IMR-90 (cell line): ENCODE measurements around the gene MMD. TPM values are rescaled to one million over a fixed set of nuclear protein-coding genes. Genes with fewer than 3 reads are reported as not detected.

Experiments used
- ATAC-seq: fragments of 200-7000 bp; cut with Tn5 transposase; 2 replicates; pipeline ENCODE4 v1.9.1; 2020; ENCODE audit warnings: low read depth, mild to moderate bottlenecking, moderate library complexity
- BruUV-seq: library from RNA; stranded (reverse); fragments of 400-500 nt; replicated peaks from 2 replicates; lab custom pipeline; 2021; lab: Mats Ljungman, UMichigan
- CTCF ChIA-PET: fragments of 300-600 bp; formaldehyde crosslinking; extraction: SDS; loops from one replicate; lab custom pipeline; 2021; ENCODE audit warnings: antibody characterized with exemption; lab: Yijun Ruan, JAX
- POLR2A ChIA-PET: fragments of 300-600 bp; sonication (Branson Sonifier 250); formaldehyde crosslinking; loops from one replicate; lab custom pipeline; 2022; ENCODE audit warnings: antibody characterized with exemption; ENCODE audit not compliant: unreplicated experiment; lab: Charles Lee
- DNase-seq: peaks from one replicate; pipeline ENCODE4 v3.0.0; 2013
- H2AFZ ChIP-seq: replicated peaks from 2 replicates; pipeline ENCODE3; 2013; ENCODE audit warnings: low read length, mild to moderate bottlenecking; ENCODE audit not compliant: poor library complexity
- H2AK5ac ChIP-seq: 2 replicates; pipeline ENCODE4 v1.6.1; 2013; ENCODE audit warnings: low read depth, low read length, inconsistent platforms
- H2AK9ac ChIP-seq: replicated peaks from 2 replicates; pipeline ENCODE3; 2013; ENCODE audit warnings: mild to moderate bottlenecking, low read depth, low read length, moderate library complexity; ENCODE audit not compliant: poor library complexity
- H2BK120ac ChIP-seq: 2 replicates; pipeline ENCODE4 v1.6.1; 2013; ENCODE audit warnings: low read depth, low read length, inconsistent platforms
- H2BK15ac ChIP-seq: 3 replicates; pipeline ENCODE4 v1.6.1; 2013; ENCODE audit warnings: low read depth, low read length, inconsistent platforms
- H2BK20ac ChIP-seq: 2 replicates; pipeline ENCODE4 v1.6.1; 2013; ENCODE audit warnings: low read depth, mild to moderate bottlenecking, inconsistent platforms, low read length, moderate library complexity
- H2BK5ac ChIP-seq: 2 replicates; pipeline ENCODE4 v1.6.1; 2013; ENCODE audit warnings: mild to moderate bottlenecking, low read depth, low read length, inconsistent platforms; ENCODE audit not compliant: poor library complexity, severe bottlenecking
- H3K14ac ChIP-seq: replicated peaks from 2 replicates; pipeline ENCODE4 v1.6.1; 2013; ENCODE audit warnings: low read depth, low read length, inconsistent platforms
- H3K18ac ChIP-seq: 2 replicates; pipeline ENCODE4 v1.6.1; 2013; ENCODE audit warnings: low read depth, low read length, control low read depth
- H3K23ac ChIP-seq: 2 replicates; pipeline ENCODE4 v1.6.1; 2013; ENCODE audit warnings: low read depth, low read length, inconsistent platforms
- H3K27ac ChIP-seq: 2 replicates; pipeline ENCODE4 v1.5.1; 2013; ENCODE audit warnings: mild to moderate bottlenecking, control low read depth, low read length; ENCODE audit not compliant: insufficient read depth
- H3K27me3 ChIP-seq: 2 replicates; pipeline ENCODE4 v1.6.1; 2013; ENCODE audit warnings: low read length; ENCODE audit not compliant: control insufficient read depth, insufficient read depth
- H3K36me3 ChIP-seq: 2 replicates; pipeline ENCODE4 v1.6.1; 2013; ENCODE audit warnings: low read length, mixed read lengths; ENCODE audit not compliant: control insufficient read depth, insufficient read depth
- H3K4ac ChIP-seq: 2 replicates; pipeline ENCODE4 v1.6.1; 2013; ENCODE audit warnings: low read depth, low read length, inconsistent platforms
- H3K4me1 ChIP-seq: 2 replicates; pipeline ENCODE4 v1.6.1; 2013; ENCODE audit warnings: low read length, mixed read lengths; ENCODE audit not compliant: control insufficient read depth, insufficient read depth
- H3K4me2 ChIP-seq: 2 replicates; pipeline ENCODE4 v1.6.1; 2013; ENCODE audit warnings: low read depth, mild to moderate bottlenecking, control low read depth, low read length, moderate library complexity
- H3K4me3 ChIP-seq: 2 replicates; pipeline ENCODE4 v1.5.1; 2013; ENCODE audit warnings: low read depth, mild to moderate bottlenecking, control low read depth, low read length, moderate library complexity; ENCODE audit not compliant: insufficient read depth
- H3K56ac ChIP-seq: 2 replicates; pipeline ENCODE4 v1.6.1; 2013; ENCODE audit warnings: low read length, inconsistent platforms; ENCODE audit not compliant: insufficient read depth; ENCODE audit errors: extremely low read depth
- H3K79me1 ChIP-seq, 2 experiments: 2 replicates each; pipeline ENCODE4 v1.6.1; 2013; ENCODE audit warnings: low read length in 2 of 2, inconsistent platforms in 1 of 2, low read depth in 1 of 2
- H3K9ac ChIP-seq: 2 replicates; pipeline ENCODE4 v1.6.1; 2013; ENCODE audit warnings: low read depth, low read length, control low read depth
- H3K9me1 ChIP-seq: 2 replicates; pipeline ENCODE4 v1.6.1; 2013; ENCODE audit warnings: low read length, inconsistent platforms; ENCODE audit not compliant: insufficient read depth
- H3K9me3 ChIP-seq: 2 replicates; pipeline ENCODE4 v1.6.1; 2013; ENCODE audit warnings: low read length; ENCODE audit not compliant: control insufficient read depth, insufficient read depth
- H4K20me1 ChIP-seq: 2 replicates; pipeline ENCODE4 v1.6.1; 2013; ENCODE audit warnings: low read length, inconsistent platforms; ENCODE audit not compliant: insufficient read depth
- H4K5ac ChIP-seq: 2 replicates; pipeline ENCODE4 v1.6.1; 2013; ENCODE audit warnings: mild to moderate bottlenecking, low read depth, low read length, control low read depth
- H4K8ac ChIP-seq, 2 experiments: 2 replicates each; pipeline ENCODE4 v1.6.1; 2013; ENCODE audit warnings: low read depth in 2 of 2, low read length in 2 of 2, control low read depth in 1 of 2, inconsistent platforms in 1 of 2
- H4K91ac ChIP-seq: 2 replicates; pipeline ENCODE4 v1.6.1; 2013; ENCODE audit warnings: low read depth, low read length, inconsistent platforms; ENCODE audit not compliant: insufficient read depth
- BHLHE40 ChIP-seq: fragments of 150-350 bp; IDR thresholded peaks from 2 replicates; pipeline ENCODE4 v1.6.1; 2016; ENCODE audit warnings: mild to moderate bottlenecking, low read depth, low read length
- CEBPB ChIP-seq: IDR thresholded peaks from 2 replicates; pipeline ENCODE4 v1.6.1; 2012; ENCODE audit warnings: low read depth, low read length, improper control_type of control experiment
- CHD1 ChIP-seq: IDR thresholded peaks from 2 replicates; pipeline ENCODE4 v1.6.1; 2012; ENCODE audit warnings: low read depth, low read length, improper control_type of control experiment
- MAFK ChIP-seq: IDR thresholded peaks from 2 replicates; pipeline ENCODE4 v1.6.1; 2012; ENCODE audit warnings: low read depth, low read length, improper control_type of control experiment
- MXI1 ChIP-seq: IDR thresholded peaks from 2 replicates; pipeline ENCODE4 v1.6.1; 2012; ENCODE audit warnings: low read depth, mild to moderate bottlenecking, low read length, moderate library complexity, borderline replicate concordance
- NFE2L2 ChIP-seq: fragments of 150-350 bp; IDR thresholded peaks from 2 replicates; pipeline ENCODE4 v1.6.1; 2016; ENCODE audit warnings: low read depth, mild to moderate bottlenecking, low read length
- POLR2A ChIP-seq: IDR thresholded peaks from 2 replicates; pipeline ENCODE4 v1.6.1; 2012; ENCODE audit warnings: mild to moderate bottlenecking, low read depth, low read length
- RAD21 ChIP-seq: IDR thresholded peaks from 2 replicates; pipeline ENCODE4 v1.6.1; 2012; ENCODE audit warnings: low read length, improper control_type of control experiment
- RCOR1 ChIP-seq: IDR thresholded peaks from 2 replicates; pipeline ENCODE4 v1.6.1; 2012; ENCODE audit warnings: mild to moderate bottlenecking, low read length, improper control_type of control experiment; ENCODE audit not compliant: insufficient replicate concordance
- RFX5 ChIP-seq: IDR thresholded peaks from 2 replicates; pipeline ENCODE4 v1.8.0; 2012; ENCODE audit warnings: low read depth, mild to moderate bottlenecking, low read length, moderate library complexity
- SMC3 ChIP-seq: fragments of 150-350 bp; IDR thresholded peaks from 2 replicates; pipeline ENCODE4 v1.6.1; 2016; ENCODE audit warnings: low read depth, mild to moderate bottlenecking, antibody characterized with exemption, low read length, moderate library complexity
- dilution Hi-C: fragments of 300-500 bp; cut with HindIII; formaldehyde crosslinking; loops from one replicate; pipeline ENCODE4 v1.14.3; 2018; ENCODE audit warnings: low sequenced_read_pairs; ENCODE audit not compliant: unreplicated experiment
- in situ Hi-C: fragments of 300-500 bp; cut with MboI; formaldehyde crosslinking; loops from 3 replicates; pipeline ENCODE4 v1.14.3; 2019; ENCODE audit warnings: low sequenced_read_pairs, inconsistent platforms, mixed read lengths
- intact Hi-C: fragments of 100-400 bp; cut with micrococcal nuclease; formaldehyde crosslinking; loops from 2 replicates; pipeline ENCODE4 v1.10.0; 2022
- polyA plus RNA-seq, 3 experiments: library from polyadenylated mRNA; depleted of rRNA; stranded (reverse); fragments of >200 nt; gene quantifications; 2 replicates each; pipeline ENCODE4 v1.2.3, GENCODE V29; 2012; ENCODE audit warnings: low replicate concordance in 1 of 3
- total RNA-seq: library from RNA; depleted of rRNA; stranded (reverse); fragments of >200 nt; gene quantifications from 2 replicates; pipeline ENCODE4 v1.2.3, GENCODE V29; 2012
- TF ChIP-seq, protein P1 (sequence below): conservative IDR thresholded peaks from 2 replicates; pipeline ENCODE4 v1.5.1; 2012; ENCODE audit warnings: mild to moderate bottlenecking, low read depth, low read length, improper control_type of control experiment
- TF ChIP-seq, protein P2 (sequence below): fragments of 150-350 bp; IDR thresholded peaks from 2 replicates; pipeline ENCODE4 v1.6.1; 2017; ENCODE audit warnings: mild to moderate bottlenecking, antibody characterized with exemption, low read length, low read depth

MMD gene
- total and polyA plus RNA-seq, 2 of the 4 experiments (the other 2 are of a cell fraction) = 6.3 to 7.0 TPM

DNA sequence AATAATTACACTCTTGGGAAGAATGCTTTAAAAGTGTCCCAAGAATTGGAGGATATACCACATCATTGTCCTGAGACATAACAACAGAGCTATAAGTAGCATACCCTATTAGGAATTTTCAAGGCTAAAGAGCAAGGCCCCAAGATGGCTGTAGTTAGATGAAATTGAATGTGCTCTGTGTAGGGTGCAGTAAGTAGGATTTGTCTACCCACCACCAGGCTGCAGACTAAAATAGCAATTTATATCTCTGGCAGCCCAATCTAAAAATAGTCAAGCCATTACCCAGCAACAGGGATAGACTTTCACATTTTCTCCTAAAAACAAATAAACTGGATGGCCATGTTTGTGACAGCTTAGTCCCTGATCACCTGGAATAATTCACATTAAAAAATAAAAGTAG is 5.6 kb downstream of the MMD start:
- POLR2A ChIA-PET = no interaction called here
- Histone ChIP-seq H4K91ac (no peak overlapping the region), H2AK9ac (no peak overlapping the region), H3K4me1 (peaks cover 3% of the 10 kb centered on the region), H3K36me3 (peaks cover 16% of the 10 kb centered on the region), H3K9ac (no peak overlapping the region), H3K14ac (no peak overlapping the region), H3K18ac (no peak overlapping the region), H3K56ac (no peak overlapping the region), H3K9me1 (peaks cover 3% of the 10 kb centered on the region; the same call in 1 of the 2 replicates), H3K27me3 (no peaks in the 10 kb centered on the region), H3K4ac (no peak overlapping the region), H4K5ac (no peak overlapping the region), H2AK5ac (no peak overlapping the region), H2AFZ (no peak overlapping the region), H3K27ac (no peak overlapping the region), H3K4me2 (no peak overlapping the region), H3K79me1 (peaks cover 32 to 48% of the 10 kb centered on the region in 2 experiments), H2BK5ac (no peak overlapping the region), H2BK15ac (no peak overlapping the region), H3K9me3 (no peaks in the 10 kb centered on the region), H4K8ac (no peak overlapping the region), H2BK120ac (no peak overlapping the region), H3K4me3 (no peak overlapping the region), H2BK20ac (no peak overlapping the region), H3K23ac (no peak overlapping the region), H4K20me1 (0 out of 2 replicates have a peak, but pooled peaks cover 3% of the 10 kb centered on the region)
- ATAC-seq = no peak
- intact Hi-C loops = no loop called here
- no peak for DNase-seq
- dilution Hi-C loops = no loop called here
- in situ Hi-C loops = no loop called here
- no TSS peak for BruUV-seq
- TF ChIP-seq BHLHE40 (no peak), NFE2L2 (no peak), MXI1 (no peak), CHD1 (no peak), RFX5 (no peak), RCOR1 (no peak), MAFK (no peak), POLR2A (no peak), CEBPB (no peak), RAD21 (no peak), SMC3 (no peak)
- TF ChIP-seq, protein P1, sequence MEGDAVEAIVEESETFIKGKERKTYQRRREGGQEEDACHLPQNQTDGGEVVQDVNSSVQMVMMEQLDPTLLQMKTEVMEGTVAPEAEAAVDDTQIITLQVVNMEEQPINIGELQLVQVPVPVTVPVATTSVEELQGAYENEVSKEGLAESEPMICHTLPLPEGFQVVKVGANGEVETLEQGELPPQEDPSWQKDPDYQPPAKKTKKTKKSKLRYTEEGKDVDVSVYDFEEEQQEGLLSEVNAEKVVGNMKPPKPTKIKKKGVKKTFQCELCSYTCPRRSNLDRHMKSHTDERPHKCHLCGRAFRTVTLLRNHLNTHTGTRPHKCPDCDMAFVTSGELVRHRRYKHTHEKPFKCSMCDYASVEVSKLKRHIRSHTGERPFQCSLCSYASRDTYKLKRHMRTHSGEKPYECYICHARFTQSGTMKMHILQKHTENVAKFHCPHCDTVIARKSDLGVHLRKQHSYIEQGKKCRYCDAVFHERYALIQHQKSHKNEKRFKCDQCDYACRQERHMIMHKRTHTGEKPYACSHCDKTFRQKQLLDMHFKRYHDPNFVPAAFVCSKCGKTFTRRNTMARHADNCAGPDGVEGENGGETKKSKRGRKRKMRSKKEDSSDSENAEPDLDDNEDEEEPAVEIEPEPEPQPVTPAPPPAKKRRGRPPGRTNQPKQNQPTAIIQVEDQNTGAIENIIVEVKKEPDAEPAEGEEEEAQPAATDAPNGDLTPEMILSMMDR = no peak
- TF ChIP-seq, protein P2, sequence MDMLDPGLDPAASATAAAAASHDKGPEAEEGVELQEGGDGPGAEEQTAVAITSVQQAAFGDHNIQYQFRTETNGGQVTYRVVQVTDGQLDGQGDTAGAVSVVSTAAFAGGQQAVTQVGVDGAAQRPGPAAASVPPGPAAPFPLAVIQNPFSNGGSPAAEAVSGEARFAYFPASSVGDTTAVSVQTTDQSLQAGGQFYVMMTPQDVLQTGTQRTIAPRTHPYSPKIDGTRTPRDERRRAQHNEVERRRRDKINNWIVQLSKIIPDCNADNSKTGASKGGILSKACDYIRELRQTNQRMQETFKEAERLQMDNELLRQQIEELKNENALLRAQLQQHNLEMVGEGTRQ = no peak
- CTCF ChIA-PET = interaction anchor here (0.5 kb wide), 1 partner anchor 318 kb away, joined by 3 read pairs; no protein-coding TSS in a partner anchor
